ENCODE results near the gene TTLL4.

The TTLL4 gene

GRCh38 chr2:218713922-218714321, 3.3 kb downstream of the TTLL4 start:
- DNase-seq: no peak

- DNase-seq: no peak
Observed at GRCh38 chr2:218716070-218716469, 5.4 kb downstream of the TTLL4 start.

- no peak for DNase-seq
Observed at GRCh38 chr2:218717262-218717661, 6.6 kb downstream of the TTLL4 start.

GRCh38 chr2:218718058-218718457, 7.4 kb downstream of the TTLL4 start:
- no peak for DNase-seq

GRCh38 chr2:218719457-218719856, 8.8 kb downstream of the TTLL4 start:
- DNase-seq: no peak

- DNase-seq: no peak
Observed at GRCh38 chr2:218720048-218721041, 9.7 kb downstream of the TTLL4 start.

- no peak for DNase-seq
Observed at GRCh38 chr2:218721488-218721887, 10.9 kb downstream of the TTLL4 start.

GRCh38 chr2:218721934-218722333, 11.3 kb downstream of the TTLL4 start:
- DNase-seq: no peak

GRCh38 chr2:218722419-218722818, 11.8 kb downstream of the TTLL4 start:
- no peak for DNase-seq

- DNase-seq: no peak
Observed at GRCh38 chr2:218722876-218723785, 12.5 kb downstream of the TTLL4 start.

- no peak for DNase-seq
Observed at GRCh38 chr2:218726004-218726574, 15.5 kb downstream of the TTLL4 start.

- no peak for DNase-seq
Observed at GRCh38 chr2:218727502-218728165, 17.0 kb downstream of the TTLL4 start.

GRCh38 chr2:218729640-218730039, 19.0 kb downstream of the TTLL4 start:
- no peak for DNase-seq

- DNase-seq: no peak
Observed at GRCh38 chr2:218732052-218732760, 21.6 kb downstream of the TTLL4 start.

- DNase-seq: no peak
Observed at GRCh38 chr2:218732761-218733158, 22.1 kb downstream of the TTLL4 start.

GRCh38 chr2:218733171-218734021, 22.8 kb downstream of the TTLL4 start:
- DNase-seq: peak in 1 of 2 donors; percentile 22

GRCh38 chr2:218734190-218734975, 23.7 kb downstream of the TTLL4 start:
- DNase-seq: no peak

- no peak for DNase-seq
Observed at GRCh38 chr2:218736531-218736930, 25.9 kb downstream of the TTLL4 start.

- no peak for DNase-seq
Observed at GRCh38 chr2:218743068-218743467, 32.4 kb downstream of the TTLL4 start.

- DNase-seq: no peak
Observed at GRCh38 chr2:218744615-218745014, 34.0 kb downstream of the TTLL4 start.
